SK-N-MC (cell line): Measurements from ENCODE around the gene MPI.
"Not testable (repeated sequence)": the region's sequence is repeated elsewhere in the genome, so short reads cannot be mapped to it uniquely, and the experiment has no call there.

Source experiments
- DNase-seq: peaks from one replicate; pipeline ENCODE4 v3.0.0-alpha.2; 2011; ENCODE audit warnings: low read depth, low spot score
- H3K27ac ChIP-seq: fragments of 200-600 bp; sonication (generic); 2 replicates; pipeline ENCODE4 v1.5.1; 2016; ENCODE audit warnings: mixed run types
- H3K36me3 ChIP-seq: fragments of 200-600 bp; sonication (generic); 2 replicates; pipeline ENCODE4 v1.6.1; 2017; ENCODE audit warnings: antibody characterized with exemption, low read length, mixed read lengths; ENCODE audit not compliant: insufficient read depth
- H3K4me3 ChIP-seq: fragments of 200-600 bp; sonication (generic); 2 replicates; pipeline ENCODE4 v1.5.1; 2016
- H3K9ac ChIP-seq: fragments of 200-600 bp; sonication (generic); 2 replicates; pipeline ENCODE4 v1.8.0; 2017; ENCODE audit warnings: mixed run types, mixed read lengths; ENCODE audit not compliant: insufficient read length
- H3K9me3 ChIP-seq: fragments of 200-600 bp; sonication (generic); 2 replicates; pipeline ENCODE4 v1.6.1; 2017; ENCODE audit warnings: low read depth, mild to moderate bottlenecking, antibody characterized with exemption, low read length, moderate library complexity, mixed read lengths
- EZH2 ChIP-seq: fragments of 200-600 bp; sonication (generic); IDR thresholded peaks from one replicate; pipeline ENCODE4 v1.6.1; 2017; ENCODE audit warnings: antibody characterized with exemption
- FOXP2 ChIP-seq: optimal IDR thresholded peaks from 2 replicates; pipeline ENCODE3; 2011; ENCODE audit warnings: mild to moderate bottlenecking, moderate library complexity; ENCODE audit not compliant: insufficient read depth; ENCODE audit errors: extremely low read length, control extremely low read depth
- POLR2AphosphoS5 ChIP-seq: IDR thresholded peaks from 2 replicates; pipeline ENCODE4 v1.6.1; 2012; ENCODE audit warnings: mild to moderate bottlenecking, low read depth, low read length, borderline replicate concordance

Gene MPI

DNA sequence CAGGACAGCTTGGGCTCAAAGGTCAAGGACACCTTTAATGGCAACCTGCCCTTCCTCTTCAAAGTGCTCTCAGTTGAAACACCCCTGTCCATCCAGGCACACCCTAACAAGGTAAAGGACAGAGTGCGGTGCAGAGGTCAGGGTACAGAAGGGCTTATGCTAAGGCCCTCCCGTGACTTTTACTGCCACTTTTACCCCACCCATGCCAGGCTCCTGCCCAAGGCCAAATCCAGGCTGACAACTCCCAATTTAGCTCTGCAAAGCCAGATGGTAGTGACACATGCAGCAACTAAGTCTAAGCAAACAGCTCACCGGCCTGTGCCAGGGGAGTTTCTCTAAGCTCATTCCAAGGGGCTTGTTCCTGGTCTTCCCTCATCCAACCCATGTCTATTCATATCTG lies 1.6 kb downstream of the MPI start:
- Histone ChIP-seq H3K4me3 (no peak overlapping the region), H3K9ac (no peak overlapping the region), H3K27ac (no peak overlapping the region), H3K9me3 (no peaks in the 10 kb centered on the region), H3K36me3 (peaks cover 19% of the 10 kb centered on the region; the same call in 1 of the 2 replicates)
- no peak for TF ChIP-seq EZH2
- no peak for DNase-seq

DNA sequence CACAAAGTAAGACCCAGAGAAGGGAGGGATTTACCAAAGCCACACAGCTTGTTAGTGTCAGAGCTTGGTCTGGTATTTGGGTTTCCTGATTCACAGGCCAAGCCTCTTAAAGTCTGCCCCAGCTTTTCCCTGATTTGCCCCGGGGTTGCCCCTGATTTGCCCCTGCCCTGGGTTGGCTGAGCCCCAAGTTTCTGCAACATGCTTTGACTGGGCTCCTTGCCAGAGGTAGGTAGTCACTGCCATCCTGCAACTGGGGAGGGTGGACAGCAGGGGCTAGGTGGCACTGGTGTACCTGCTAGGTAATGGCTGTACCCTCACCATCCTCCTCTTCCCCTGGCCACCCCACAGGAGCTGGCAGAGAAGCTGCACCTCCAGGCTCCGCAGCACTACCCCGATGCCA lies 2.5 kb downstream of the MPI start:
- Histone ChIP-seq H3K4me3 (no peak overlapping the region), H3K9ac (no peak overlapping the region), H3K27ac (no peak overlapping the region), H3K9me3 (no peaks in the 10 kb centered on the region), H3K36me3 (peaks cover 19% of the 10 kb centered on the region; the same call in 1 of the 2 replicates)
- DNase-seq: no peak
- TF ChIP-seq EZH2: no peak
- no peak for TF ChIP-seq FOXP2
- no peak for TF ChIP-seq POLR2AphosphoS5

DNA sequence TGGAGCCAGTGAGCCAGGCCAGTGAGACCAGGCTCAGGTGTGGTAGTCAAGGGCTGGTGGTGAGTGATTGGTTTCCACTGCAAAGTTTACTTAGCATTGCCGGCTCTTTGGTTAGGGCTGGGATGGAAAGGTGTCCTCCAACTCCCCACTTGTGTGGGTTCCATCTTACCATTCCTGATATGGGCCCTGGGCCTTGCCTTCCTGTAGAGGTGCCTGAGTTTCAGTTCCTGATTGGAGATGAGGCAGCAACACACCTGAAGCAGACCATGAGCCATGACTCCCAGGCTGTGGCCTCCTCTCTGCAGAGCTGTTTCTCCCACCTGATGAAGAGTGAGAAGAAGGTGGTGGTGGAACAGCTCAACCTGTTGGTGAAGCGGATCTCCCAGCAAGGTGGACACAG lies 3.1 kb downstream of the MPI start:
- no peak overlapping the region for H3K27ac ChIP-seq

DNA sequence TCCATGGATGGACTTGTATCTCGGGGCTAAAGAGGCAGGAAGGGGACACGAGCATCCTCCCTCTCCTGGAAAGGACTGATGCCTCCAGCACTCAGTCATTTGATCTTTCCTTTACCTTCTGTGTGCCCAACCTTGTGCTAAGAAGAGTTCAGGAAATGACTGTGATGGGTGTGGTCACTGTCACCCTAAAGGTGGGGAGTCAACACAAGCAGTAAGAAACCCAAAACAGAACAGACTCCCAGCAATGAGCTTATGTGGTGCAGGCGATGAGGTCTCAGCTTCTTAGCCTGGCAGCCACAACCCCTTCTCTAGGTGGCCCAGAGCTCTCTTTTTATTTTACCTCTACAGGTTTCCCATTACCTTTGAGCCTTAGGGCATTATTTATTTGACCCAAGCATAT lies 3.8 kb downstream of the MPI start:
- H3K9me3 ChIP-seq: no peaks in the 10 kb centered on the region
- H3K27ac ChIP-seq: no peak overlapping the region
- peaks cover 23% of the 10 kb centered on the region; the same call in 1 of the 2 replicates for H3K36me3 ChIP-seq
- no peak for TF ChIP-seq EZH2
- no peak for TF ChIP-seq POLR2AphosphoS5
- TF ChIP-seq FOXP2: no peak
- H3K4me3 ChIP-seq: no peak overlapping the region
- DNase-seq: no peak
- H3K9ac ChIP-seq: no peak overlapping the region

More for the DNA sequence above, 3.1 kb downstream of the MPI start:
- Histone ChIP-seq H3K4me3 (no peak overlapping the region), H3K9ac (no peak overlapping the region), H3K9me3 (no peaks in the 10 kb centered on the region), H3K36me3 (peaks cover 20% of the 10 kb centered on the region; the same call in 1 of the 2 replicates)
- DNase-seq: no peak
- TF ChIP-seq EZH2: no peak
- TF ChIP-seq POLR2AphosphoS5: no peak
- TF ChIP-seq FOXP2: no peak

DNA sequence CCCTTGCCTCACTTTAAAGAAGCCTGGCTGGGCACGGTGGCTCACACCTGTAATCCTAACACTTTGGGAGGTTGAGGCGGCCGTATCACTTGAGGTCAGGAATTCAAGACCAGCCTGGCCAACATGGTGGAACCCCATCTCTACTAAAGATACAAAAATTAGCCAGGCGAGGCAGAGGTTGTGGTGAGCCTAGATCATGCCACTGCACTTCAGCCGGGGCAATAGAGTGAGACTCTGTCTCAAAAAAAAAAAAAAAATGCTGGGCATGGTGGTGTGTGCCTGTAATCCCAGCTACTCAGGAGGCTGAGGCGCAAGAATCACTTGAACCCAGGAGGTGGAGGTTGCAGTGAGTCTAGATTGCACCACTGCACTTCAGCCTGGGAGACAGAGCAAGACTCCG lies 4.5 kb downstream of the MPI start:
- H3K36me3 ChIP-seq: peaks cover 29% of the 10 kb centered on the region; the same call in 1 of the 2 replicates
- not testable (repeated sequence) for H3K9ac ChIP-seq, H3K9me3 ChIP-seq, H3K4me3 ChIP-seq, H3K27ac ChIP-seq, DNase-seq

DNA sequence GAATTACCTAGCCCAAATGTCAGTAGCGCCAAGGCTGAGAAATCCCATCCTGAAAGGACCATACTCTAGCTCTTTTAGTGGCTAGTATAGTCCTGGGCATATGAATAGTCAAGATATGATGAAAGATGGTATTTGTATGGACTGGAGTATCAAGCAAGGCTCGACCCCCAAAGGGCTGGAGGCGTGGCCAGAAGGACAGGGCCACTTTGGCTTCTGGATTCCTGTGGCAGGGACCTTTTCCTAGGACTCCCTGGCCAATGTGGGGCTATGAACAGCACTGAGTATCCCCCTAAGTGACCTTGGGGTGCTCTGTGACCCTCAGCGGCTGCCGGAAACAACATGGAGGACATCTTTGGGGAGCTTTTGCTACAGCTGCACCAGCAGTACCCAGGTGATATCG lies 6.0 kb downstream of the MPI start:
- DNase-seq: no peak
- no peaks in the 10 kb centered on the region for H3K9me3 ChIP-seq
- peaks cover 43% of the 10 kb centered on the region for H3K36me3 ChIP-seq
- no peak for TF ChIP-seq FOXP2
- TF ChIP-seq EZH2: no peak
- TF ChIP-seq POLR2AphosphoS5: no peak
- H3K4me3 ChIP-seq: no peak overlapping the region
- H3K9ac ChIP-seq: no peak overlapping the region
- no peak overlapping the region for H3K27ac ChIP-seq

DNA sequence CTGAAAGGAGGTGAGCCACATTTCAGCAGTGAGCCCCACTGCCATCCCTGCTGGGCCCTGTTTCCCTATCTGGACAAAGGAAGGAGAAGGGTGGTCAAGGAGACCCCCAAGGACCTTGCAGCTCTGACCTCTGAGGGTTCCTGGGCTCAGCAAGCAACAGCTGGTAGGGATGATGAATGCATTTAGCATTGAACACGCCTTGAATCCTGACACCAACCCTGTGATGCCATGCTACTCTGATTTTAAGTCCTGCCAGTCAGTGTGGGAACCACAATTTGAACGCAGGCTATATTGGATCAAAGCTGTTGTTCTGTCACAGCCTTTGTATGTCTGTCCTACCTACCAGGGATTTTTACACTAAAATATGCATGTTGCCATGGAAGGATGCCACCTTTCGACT lies 6.5 kb downstream of the MPI start:
- Histone ChIP-seq H3K9ac (no peak overlapping the region), H3K4me3 (no peak overlapping the region), H3K27ac (no peak overlapping the region), H3K36me3 (peaks cover 47% of the 10 kb centered on the region), H3K9me3 (no peaks in the 10 kb centered on the region)
- DNase-seq: no peak
- TF ChIP-seq EZH2 (no peak), POLR2AphosphoS5 (no peak), FOXP2 (no peak)

DNA sequence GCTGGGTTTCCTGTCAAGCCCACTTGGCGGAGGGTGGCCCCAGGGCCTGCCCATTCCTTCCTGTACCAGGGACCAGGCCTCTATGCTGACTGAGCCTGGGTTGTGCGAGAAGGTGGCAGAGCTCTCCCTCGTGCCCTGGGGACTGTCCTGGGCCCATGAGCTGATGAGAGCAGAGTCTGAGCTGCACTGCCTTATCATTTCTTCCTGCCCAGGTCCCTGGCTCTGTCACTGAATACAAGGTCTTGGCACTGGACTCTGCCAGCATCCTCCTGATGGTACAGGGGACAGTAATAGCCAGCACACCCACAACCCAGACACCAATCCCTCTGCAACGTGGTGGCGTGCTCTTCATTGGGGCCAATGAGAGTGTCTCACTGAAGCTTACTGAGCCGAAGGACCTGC lies 7.5 kb downstream of the MPI start:
- TF ChIP-seq EZH2 (no peak), FOXP2 (no peak), POLR2AphosphoS5 (no peak; the same call in 1 of the 2 replicates)
- DNase-seq: no peak
- peaks cover 48% of the 10 kb centered on the region for H3K36me3 ChIP-seq
- H3K27ac ChIP-seq: no peak overlapping the region
- no peak overlapping the region for H3K9ac ChIP-seq
- H3K9me3 ChIP-seq: no peaks in the 10 kb centered on the region
- no peak overlapping the region for H3K4me3 ChIP-seq

DNA sequence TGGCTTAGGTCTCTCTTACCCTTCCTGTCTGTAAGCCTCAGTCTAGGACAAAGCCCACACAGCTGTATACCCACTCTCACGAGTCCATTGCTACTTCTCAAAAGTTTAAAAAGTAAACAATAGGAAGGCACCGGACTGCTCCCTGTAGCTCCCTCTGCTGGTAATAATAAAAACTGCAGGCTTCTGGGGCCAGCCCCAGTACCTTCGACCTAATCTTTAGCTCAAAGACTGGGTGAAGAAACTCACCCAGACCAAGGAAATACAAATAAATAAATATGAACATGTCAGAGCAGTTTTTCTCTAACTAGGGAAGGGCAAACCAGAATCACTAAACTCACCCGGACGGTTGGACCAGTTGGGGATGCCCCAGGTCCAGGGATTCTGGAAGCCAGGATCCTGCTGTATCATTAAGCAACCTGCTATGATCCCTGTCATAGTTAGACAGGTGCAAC lies 11.8 kb downstream of the MPI start:
- peaks cover 62% of the 10 kb centered on the region for H3K36me3 ChIP-seq
- no peak for TF ChIP-seq POLR2AphosphoS5
- no peak for TF ChIP-seq EZH2
- no peak overlapping the region for H3K4me3 ChIP-seq
- no peak overlapping the region for H3K9ac ChIP-seq
- peak overlapping the region; percentile 4; the same call in 1 of the 2 replicates for H3K27ac ChIP-seq
- DNase-seq: peak; percentile 40
- no peaks in the 10 kb centered on the region for H3K9me3 ChIP-seq
